Measurements from ENCODE around the gene SPA17. TPM values are rescaled to one million over a fixed set of nuclear protein-coding genes. Genes with fewer than 3 reads are reported as not detected.

The SPA17 gene
- total RNA-seq, 1 experiment from 2014 or later: 22.9 TPM

DNA sequence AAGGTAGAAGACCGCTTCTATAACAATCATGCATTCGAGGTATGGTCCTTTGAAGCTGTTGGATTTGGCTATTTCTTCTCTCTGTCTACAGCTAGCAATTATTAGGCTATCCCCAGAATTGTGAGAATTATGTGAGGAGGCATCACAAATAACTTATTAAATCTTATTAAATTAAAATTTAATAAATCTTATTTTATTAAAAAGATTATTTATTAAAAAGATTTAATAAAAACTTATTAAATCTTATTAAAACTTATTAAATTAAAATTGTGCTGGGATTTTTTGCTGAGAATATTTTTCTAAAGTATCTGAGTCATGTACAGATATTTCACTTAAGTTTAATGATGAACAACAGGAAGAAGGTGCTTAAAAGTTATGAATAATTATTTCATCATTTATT is 7.7 kb downstream of the SPA17 start:
- no peak overlapping the region for H3K4me3 ChIP-seq (ENCODE audit: low read depth, low read length, poor library complexity, severe bottlenecking)
- intact Hi-C loops (cut with micrococcal nuclease; ENCODE audit: unreplicated experiment): no loop called here
- ChIA-PET POLR2A (ENCODE audit: low non-redundant PET) (no interaction called here), CTCF (no interaction called here)
- H3K27ac ChIP-seq (ENCODE audit: low read depth, low read length, poor library complexity, severe bottlenecking): no peak overlapping the region
- TF ChIP-seq EZH2 (IDR thresholded peaks at IDR 0.05; ENCODE audit: borderline replicate concordance, low read depth, low read length, poor library complexity, severe bottlenecking): no peak
- TF ChIP-seq, protein P1, sequence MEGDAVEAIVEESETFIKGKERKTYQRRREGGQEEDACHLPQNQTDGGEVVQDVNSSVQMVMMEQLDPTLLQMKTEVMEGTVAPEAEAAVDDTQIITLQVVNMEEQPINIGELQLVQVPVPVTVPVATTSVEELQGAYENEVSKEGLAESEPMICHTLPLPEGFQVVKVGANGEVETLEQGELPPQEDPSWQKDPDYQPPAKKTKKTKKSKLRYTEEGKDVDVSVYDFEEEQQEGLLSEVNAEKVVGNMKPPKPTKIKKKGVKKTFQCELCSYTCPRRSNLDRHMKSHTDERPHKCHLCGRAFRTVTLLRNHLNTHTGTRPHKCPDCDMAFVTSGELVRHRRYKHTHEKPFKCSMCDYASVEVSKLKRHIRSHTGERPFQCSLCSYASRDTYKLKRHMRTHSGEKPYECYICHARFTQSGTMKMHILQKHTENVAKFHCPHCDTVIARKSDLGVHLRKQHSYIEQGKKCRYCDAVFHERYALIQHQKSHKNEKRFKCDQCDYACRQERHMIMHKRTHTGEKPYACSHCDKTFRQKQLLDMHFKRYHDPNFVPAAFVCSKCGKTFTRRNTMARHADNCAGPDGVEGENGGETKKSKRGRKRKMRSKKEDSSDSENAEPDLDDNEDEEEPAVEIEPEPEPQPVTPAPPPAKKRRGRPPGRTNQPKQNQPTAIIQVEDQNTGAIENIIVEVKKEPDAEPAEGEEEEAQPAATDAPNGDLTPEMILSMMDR (conservative IDR thresholded peaks at IDR 0.05; ENCODE audit: low read depth, low read length): no peak
- no peaks in the 10 kb centered on the region for H3K27me3 ChIP-seq (replicated peaks; ENCODE audit: insufficient read depth, low read depth, low read length, poor library complexity)
- H3K36me3 ChIP-seq (ENCODE audit: insufficient read depth, low read length, poor library complexity, severe bottlenecking): no peaks in the 10 kb centered on the region
- BruUV-seq (replicated peaks): no TSS peak
- H3K9me3 ChIP-seq (ENCODE audit: low read depth, low read length, poor library complexity, severe bottlenecking): peaks cover 18% of the 10 kb centered on the region
- DNase-seq (ENCODE audit: low spot score): no peak
- peaks cover 4% of the 10 kb centered on the region for H3K4me1 ChIP-seq (ENCODE audit: insufficient read depth, low read length, poor library complexity, severe bottlenecking)

DNA sequence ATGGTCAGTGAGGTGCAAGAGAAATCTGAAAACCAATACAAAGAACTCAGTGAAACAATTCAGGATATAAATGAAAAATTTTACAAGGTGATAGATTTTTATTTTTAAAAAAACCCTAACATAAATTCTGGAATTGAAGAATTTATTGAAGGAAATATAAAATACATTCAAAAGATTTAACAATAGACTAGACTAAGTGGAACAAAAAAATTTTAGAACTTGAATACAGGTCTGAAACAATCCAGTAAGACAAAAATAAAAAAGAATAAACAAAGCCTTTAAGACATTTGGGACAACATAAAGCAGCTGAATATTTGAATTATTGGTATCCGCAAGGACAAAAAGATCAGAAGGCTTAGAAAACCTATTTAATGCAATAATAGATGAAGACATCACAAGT is 8.7 kb downstream of the SPA17 start:
- no TSS peak for BruUV-seq (replicated peaks)
- intact Hi-C loops (cut with micrococcal nuclease; ENCODE audit: unreplicated experiment): no loop called here
- ChIA-PET CTCF (no interaction called here), POLR2A (ENCODE audit: low non-redundant PET) (no interaction called here)
- TF ChIP-seq EZH2 (IDR thresholded peaks at IDR 0.05; ENCODE audit: borderline replicate concordance, low read depth, low read length, poor library complexity, severe bottlenecking): no peak
- TF ChIP-seq, protein P1 (conservative IDR thresholded peaks at IDR 0.05; ENCODE audit: low read depth, low read length): no peak
- Histone ChIP-seq H3K9me3 (ENCODE audit: low read depth, low read length, poor library complexity, severe bottlenecking) (peaks cover 21% of the 10 kb centered on the region), H3K27ac (ENCODE audit: low read depth, low read length, poor library complexity, severe bottlenecking) (no peak overlapping the region), H3K27me3 (replicated peaks; ENCODE audit: insufficient read depth, low read depth, low read length, poor library complexity) (no peaks in the 10 kb centered on the region), H3K36me3 (ENCODE audit: insufficient read depth, low read length, poor library complexity, severe bottlenecking) (no peaks in the 10 kb centered on the region), H3K4me3 (ENCODE audit: low read depth, low read length, poor library complexity, severe bottlenecking) (no peak overlapping the region), H3K4me1 (ENCODE audit: insufficient read depth, low read length, poor library complexity, severe bottlenecking) (no peaks in the 10 kb centered on the region)
- DNase-seq (ENCODE audit: low spot score): no peak

DNA sequence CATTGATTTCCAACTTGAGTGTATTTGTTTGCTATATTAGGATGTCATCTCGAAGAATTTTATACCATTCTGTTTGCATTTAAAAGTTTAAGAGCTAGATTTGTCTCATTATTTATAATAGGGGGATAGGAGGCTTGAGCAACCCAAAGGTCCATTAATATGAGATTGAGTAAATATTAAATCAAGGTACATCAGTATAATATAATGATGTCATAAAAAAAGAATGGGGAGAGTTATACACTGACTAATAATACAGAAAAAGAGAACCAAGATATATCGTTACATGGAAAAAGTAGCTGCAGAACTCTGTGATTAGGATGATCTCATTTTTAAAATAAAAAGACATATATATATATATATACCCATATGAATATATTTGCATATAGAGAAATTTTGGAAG is 19.4 kb downstream of the SPA17 start:
- TF ChIP-seq, protein P1 (conservative IDR thresholded peaks at IDR 0.05; ENCODE audit: low read depth, low read length): no peak
- no peak for TF ChIP-seq EZH2 (IDR thresholded peaks at IDR 0.05; ENCODE audit: borderline replicate concordance, low read depth, low read length, poor library complexity, severe bottlenecking)
- no peak for DNase-seq (ENCODE audit: low spot score)
- ChIA-PET POLR2A (ENCODE audit: low non-redundant PET) (no interaction called here), CTCF (no interaction called here)
- Histone ChIP-seq H3K9me3 (ENCODE audit: low read depth, low read length, poor library complexity, severe bottlenecking) (no peaks in the 10 kb centered on the region), H3K4me1 (ENCODE audit: insufficient read depth, low read length, poor library complexity, severe bottlenecking) (no peaks in the 10 kb centered on the region), H3K27me3 (replicated peaks; ENCODE audit: insufficient read depth, low read depth, low read length, poor library complexity) (no peaks in the 10 kb centered on the region), H3K36me3 (ENCODE audit: insufficient read depth, low read length, poor library complexity, severe bottlenecking) (no peaks in the 10 kb centered on the region), H3K27ac (ENCODE audit: low read depth, low read length, poor library complexity, severe bottlenecking) (no peak overlapping the region), H3K4me3 (ENCODE audit: low read depth, low read length, poor library complexity, severe bottlenecking) (no peak overlapping the region)
- intact Hi-C loops (cut with micrococcal nuclease; ENCODE audit: unreplicated experiment): no loop called here
- BruUV-seq (replicated peaks): no TSS peak

Measured in A673 (cell line).